A549 treated with DMSO at 1 μM for 4 hours (cell line): ENCODE measurements around the gene FAM117A. TPM values are rescaled to one million over a fixed set of nuclear protein-coding genes. Genes with fewer than 3 reads are reported as not detected.

Source experiments
- total RNA-seq: library from RNA; stranded (reverse); fragments of 200-300 nt; extraction: Qiagen RNA extraction; gene quantifications from 5 replicates; pipeline ENCODE4 v1.2.3, GENCODE V29; 2022; ENCODE audit warnings: low read depth

FAM117A gene
- 0.68 to 1.3 TPM (median 1.1 TPM) in 5 replicates for total RNA-seq

GRCh38 chr17:49763735-49764558 lies at the start of gene FAM117A:
Gene FAM117A, minus strand, starts transcription at chr17:49764131. Its CDS starts 44 bp downstream, at chr17:49764087.

DNA sequence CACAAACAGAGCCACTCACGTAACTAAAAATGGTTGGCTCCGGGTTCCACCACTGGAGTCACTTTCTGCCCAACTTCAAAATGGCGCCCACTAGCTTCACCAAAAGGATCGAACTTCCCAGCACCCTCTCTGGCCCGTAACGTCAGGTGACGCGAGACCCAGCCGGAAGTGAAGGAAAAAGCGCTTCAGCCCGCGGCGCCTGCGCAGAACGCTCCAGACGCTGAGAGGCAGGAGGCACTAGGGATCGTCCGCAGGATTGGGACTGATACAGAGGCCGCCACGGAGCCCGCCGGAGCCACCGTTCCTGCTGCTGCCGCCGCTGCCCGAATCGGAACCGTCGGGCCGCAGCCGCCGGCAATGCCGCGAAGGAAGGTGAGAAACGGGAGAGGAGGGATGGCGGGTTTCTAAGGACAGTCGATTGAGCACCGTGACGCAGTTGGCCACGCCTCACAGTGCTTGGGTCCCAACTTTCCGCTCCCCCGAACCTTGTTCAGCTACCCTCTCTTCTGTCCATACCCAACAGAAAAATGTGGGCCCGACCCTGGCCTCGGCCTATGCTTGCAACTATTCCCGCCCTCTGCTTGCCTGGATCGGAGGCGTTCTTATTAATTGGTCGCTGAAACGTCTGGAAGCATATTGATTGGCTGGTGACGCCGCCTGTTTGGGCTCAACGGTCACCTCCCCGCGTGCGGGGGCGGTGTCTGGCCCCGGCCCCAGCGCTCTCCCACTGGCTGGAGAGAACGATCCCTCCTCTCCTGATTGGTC lies 24.7 kb upstream of the FAM117A start, which contains the start of gene KAT7:
KAT7 (plus strand) TSS at position 204 of the 765 bp plus-strand sequence; CDS start at position 358, 154 bp downstream.

DNA sequence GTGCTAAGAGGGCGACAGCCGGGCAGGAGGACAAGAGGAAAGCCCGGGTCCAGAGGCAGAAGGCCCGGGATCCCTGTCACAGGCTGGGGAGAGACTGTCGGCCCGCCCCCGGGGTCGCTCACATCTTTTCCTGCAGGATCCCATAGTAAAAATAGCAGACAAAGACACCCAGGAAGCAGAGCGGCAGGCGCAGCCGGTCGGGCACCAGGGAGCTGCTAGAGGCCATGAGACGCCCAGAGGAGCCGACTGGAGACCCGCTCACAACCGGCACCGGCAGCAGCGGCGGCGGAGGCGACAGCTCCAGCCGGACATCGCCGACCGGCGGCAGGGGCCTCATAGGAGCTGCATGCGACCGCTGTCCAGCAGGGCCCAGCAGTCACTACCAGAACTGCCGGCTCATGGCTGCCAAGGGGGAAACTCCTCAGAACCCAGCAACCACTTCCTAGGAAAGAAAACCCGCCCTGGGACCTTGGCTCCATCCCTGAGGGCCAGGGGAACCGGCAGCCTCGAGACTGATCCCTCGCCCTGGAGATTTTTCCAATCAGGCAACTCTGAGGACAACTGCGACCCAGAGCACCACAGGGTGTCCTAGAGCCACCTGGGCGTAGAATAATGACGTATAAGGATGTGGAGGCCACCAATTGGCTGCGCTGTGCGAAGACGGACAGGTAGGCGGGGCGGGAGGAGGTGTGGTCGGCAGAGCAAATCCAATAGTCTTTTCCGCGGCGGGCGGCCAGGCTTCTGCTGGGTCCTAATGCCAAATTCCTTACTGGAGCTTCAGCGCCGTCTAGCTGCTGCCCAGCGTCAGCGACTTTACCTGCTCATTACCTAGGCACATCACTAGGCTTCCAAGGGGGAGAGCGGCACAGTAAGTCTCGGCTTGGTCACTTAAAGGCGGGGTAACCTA lies 56.1 kb downstream of the FAM117A start, which contains the start of gene SLC35B1:
SLC35B1 (minus strand) TSS at position 357 of the 907 bp plus-strand sequence; CDS start at position 226, 131 bp downstream.

DNA sequence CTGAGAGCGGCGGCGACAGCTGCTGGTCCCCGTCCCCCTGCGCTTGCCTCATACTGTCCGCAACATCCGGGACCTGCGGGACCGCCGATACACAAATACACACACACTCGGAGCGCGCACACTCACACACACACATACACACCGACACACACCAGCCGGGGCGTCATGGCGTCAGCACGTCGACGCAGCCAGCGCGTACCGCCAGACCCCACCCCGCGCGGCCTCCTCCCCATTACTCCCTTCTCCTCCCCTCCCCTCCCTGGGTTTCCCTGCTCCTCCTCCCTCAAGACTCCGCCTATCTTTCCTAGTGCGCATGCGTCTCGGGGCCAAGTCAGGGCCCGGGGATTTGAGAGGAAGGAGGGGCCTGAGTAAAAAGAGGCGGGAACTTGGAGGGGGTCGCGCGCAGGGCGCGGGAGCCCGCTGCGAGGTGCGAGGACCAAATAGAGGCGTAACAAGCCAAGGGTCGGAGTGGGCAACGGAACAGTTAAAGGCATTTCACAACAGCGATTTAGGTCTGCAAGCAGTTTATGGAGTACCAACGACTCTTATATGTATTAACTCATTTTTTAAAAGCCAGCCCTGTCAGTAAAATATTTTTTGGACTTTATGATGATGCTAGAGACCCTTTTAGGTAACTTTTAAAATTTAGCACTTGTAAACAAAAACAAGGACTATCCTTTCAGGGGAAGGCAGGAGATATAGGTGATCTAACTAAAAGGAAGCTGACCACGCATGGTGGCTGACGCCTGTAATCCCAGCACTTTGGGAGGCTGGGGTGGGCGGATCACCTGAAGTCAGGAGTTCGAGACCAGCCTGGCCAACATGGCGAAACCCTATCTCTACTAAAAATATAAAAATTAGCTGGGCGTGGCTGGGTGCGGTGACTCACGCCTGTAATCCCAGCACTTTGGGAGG lies 85.7 kb downstream of the FAM117A start, which contains the start of gene SPOP:
SPOP (minus strand) TSS at position 165 of the 915 bp plus-strand sequence. CDS start 55,287 bp downstream, outside the sequence.

Other genes starting within 250 kb of the FAM117A start
- gene NXPH3, start 188.3 kb downstream of the FAM117A start, total RNA-seq = 0.20 to 0.46 TPM (median 0.29 TPM) in 5 replicates
- gene SPOP, start 86.0 kb downstream of the FAM117A start, total RNA-seq = 30.7 to 47.6 TPM (median 42.1 TPM) in 5 replicates
- gene SLC35B1, start 56.2 kb downstream of the FAM117A start, total RNA-seq = 89.3 to 100 TPM (median 94.1 TPM) in 5 replicates
- gene KAT7, start 24.6 kb upstream of the FAM117A start, total RNA-seq = 27.8 to 33.3 TPM (median 31.2 TPM) in 5 replicates
- gene TAC4, start 83.9 kb upstream of the FAM117A start, total RNA-seq = not detected in 5 replicates
- gene DLX4, start 205.1 kb upstream of the FAM117A start, total RNA-seq = 2.4 to 3.3 TPM (median 3.0 TPM) in 5 replicates
- 0.08 to 0.28 TPM (median 0.14 TPM) in 5 replicates for gene DLX3, start 231.1 kb upstream of the FAM117A start, total RNA-seq